Smooth muscle cell (in vitro differentiated cells): ENCODE measurements around the gene HS3ST5. TPM values are rescaled to one million over a fixed set of nuclear protein-coding genes. Genes with fewer than 3 reads are reported as not detected.

ENCODE experiments used
- DNase-seq: peaks from one replicate; lab custom pipeline; 2025; ENCODE audit not compliant: unreplicated experiment; lab: John Stamatoyannopoulos, UW
- H2AFZ ChIP-seq: fragments of 200-600 bp; sonication (generic); 2 replicates; pipeline ENCODE4 v1.6.0; 2016; ENCODE audit warnings: antibody characterized with exemption, low read depth, mild to moderate bottlenecking
- H3F3A ChIP-seq: fragments of 200-600 bp; sonication (generic); 2 replicates; pipeline ENCODE4 v1.6.0; 2017; ENCODE audit warnings: antibody characterized with exemption, low read depth
- H3K27ac ChIP-seq: fragments of 200-600 bp; sonication (generic); 2 replicates; pipeline ENCODE4 v1.5.1; 2016; ENCODE audit warnings: low read depth, mild to moderate bottlenecking
- H3K27me3 ChIP-seq: fragments of 200-600 bp; sonication (generic); 2 replicates; pipeline ENCODE4 v1.6.1; 2016; ENCODE audit warnings: low read depth, mild to moderate bottlenecking
- H3K36me3 ChIP-seq: fragments of 200-600 bp; sonication (generic); 2 replicates; pipeline ENCODE4 v1.5.1; 2016; ENCODE audit warnings: low read depth
- H3K4me1 ChIP-seq: fragments of 200-600 bp; sonication (generic); 2 replicates; pipeline ENCODE4 v1.5.1; 2016; ENCODE audit warnings: low read depth
- H3K4me2 ChIP-seq: fragments of 200-600 bp; sonication (generic); 2 replicates; pipeline ENCODE4 v1.6.0; 2016; ENCODE audit warnings: mild to moderate bottlenecking
- H3K4me3 ChIP-seq: fragments of 200-600 bp; sonication (generic); 2 replicates; pipeline ENCODE4 v1.5.1; 2016; ENCODE audit warnings: mild to moderate bottlenecking
- H3K79me2 ChIP-seq: fragments of 200-600 bp; sonication (generic); 2 replicates; pipeline ENCODE4 v1.6.0; 2016; ENCODE audit warnings: low read depth, mild to moderate bottlenecking
- H3K9ac ChIP-seq: fragments of 200-600 bp; sonication (generic); 2 replicates; pipeline ENCODE4 v1.6.0; 2016; ENCODE audit warnings: low read depth
- H3K9me3 ChIP-seq: fragments of 200-600 bp; sonication (generic); replicated peaks from 2 replicates; pipeline ENCODE4 v1.5.1; 2016; ENCODE audit warnings: low read depth
- H4K20me1 ChIP-seq: fragments of 200-600 bp; sonication (generic); 2 replicates; pipeline ENCODE4 v1.6.0; 2016; ENCODE audit warnings: low read depth
- WGBS: methylation state at CpG from one replicate; pipeline ENCODE4 v1.1.7; 2016; ENCODE audit warnings: low lambda C conversion rate; 5-methylcytosine and 5-hydroxymethylcytosine counted together
- polyA plus RNA-seq: library from polyadenylated mRNA; unstranded; fragments of >200 nt; fragmentation: Nextera tagmentation; extraction: Ambion mirVana; gene quantifications from 2 replicates; pipeline ENCODE4 v1.2.1, GENCODE V29; 2016
- total RNA-seq: library from RNA; depleted of rRNA; stranded (reverse); fragments of >200 nt; gene quantifications from 2 replicates; pipeline ENCODE4 v1.2.3, GENCODE V29; 2014
- TF ChIP-seq, protein P1 (sequence below): fragments of 200-600 bp; sonication (generic); IDR thresholded peaks from 2 replicates; pipeline ENCODE4 v1.5.1; 2017; ENCODE audit warnings: borderline replicate concordance, mild to moderate bottlenecking, antibody characterized with exemption; ENCODE audit not compliant: insufficient read depth, poor library complexity, severe bottlenecking

The HS3ST5 gene
- total and polyA plus RNA-seq, 2 experiments from 2014 or later, result 0.18 to 0.25 TPM

DNA sequence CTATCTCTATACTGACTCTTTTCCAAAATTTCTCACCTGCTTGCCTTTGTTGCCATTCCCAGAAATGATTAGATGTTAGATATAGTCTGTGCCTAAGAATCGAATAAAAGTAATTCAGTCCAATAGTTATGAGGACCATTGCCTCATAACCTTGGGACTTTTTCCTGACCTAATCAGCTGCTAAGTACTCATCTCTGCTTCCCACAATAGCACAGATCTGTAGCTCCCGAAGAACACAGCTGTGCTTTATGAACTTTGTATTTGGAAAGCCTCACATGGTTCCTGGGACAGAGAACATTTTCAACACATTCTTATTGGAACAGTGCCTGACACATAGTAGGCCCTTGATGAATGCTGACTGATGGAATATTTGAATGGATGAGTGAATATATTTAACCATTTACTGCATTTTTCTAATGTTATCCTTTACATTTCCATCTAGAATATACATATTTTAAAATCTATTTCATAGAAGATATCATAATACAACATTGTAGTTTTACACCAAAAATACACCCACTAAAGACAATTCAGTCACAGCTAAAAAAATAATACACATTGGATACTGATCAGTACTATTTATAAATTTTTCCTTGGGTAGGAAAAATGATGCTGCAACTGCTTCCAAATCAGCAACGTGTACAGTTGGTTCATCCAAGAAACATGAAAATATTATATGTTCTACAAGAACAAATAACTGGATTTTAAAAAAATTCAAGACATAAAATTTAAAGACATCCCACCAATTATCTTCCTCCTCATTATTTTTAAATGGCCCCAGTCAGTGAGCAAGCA is 53.9 kb downstream of the HS3ST5 start:
- no peak overlapping the region for H3K4me3 ChIP-seq
- TF ChIP-seq, protein P1, sequence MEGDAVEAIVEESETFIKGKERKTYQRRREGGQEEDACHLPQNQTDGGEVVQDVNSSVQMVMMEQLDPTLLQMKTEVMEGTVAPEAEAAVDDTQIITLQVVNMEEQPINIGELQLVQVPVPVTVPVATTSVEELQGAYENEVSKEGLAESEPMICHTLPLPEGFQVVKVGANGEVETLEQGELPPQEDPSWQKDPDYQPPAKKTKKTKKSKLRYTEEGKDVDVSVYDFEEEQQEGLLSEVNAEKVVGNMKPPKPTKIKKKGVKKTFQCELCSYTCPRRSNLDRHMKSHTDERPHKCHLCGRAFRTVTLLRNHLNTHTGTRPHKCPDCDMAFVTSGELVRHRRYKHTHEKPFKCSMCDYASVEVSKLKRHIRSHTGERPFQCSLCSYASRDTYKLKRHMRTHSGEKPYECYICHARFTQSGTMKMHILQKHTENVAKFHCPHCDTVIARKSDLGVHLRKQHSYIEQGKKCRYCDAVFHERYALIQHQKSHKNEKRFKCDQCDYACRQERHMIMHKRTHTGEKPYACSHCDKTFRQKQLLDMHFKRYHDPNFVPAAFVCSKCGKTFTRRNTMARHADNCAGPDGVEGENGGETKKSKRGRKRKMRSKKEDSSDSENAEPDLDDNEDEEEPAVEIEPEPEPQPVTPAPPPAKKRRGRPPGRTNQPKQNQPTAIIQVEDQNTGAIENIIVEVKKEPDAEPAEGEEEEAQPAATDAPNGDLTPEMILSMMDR, result no peak
- no peaks in the 10 kb centered on the region for H3K4me1 ChIP-seq
- no peak for DNase-seq
- 97% methylated on average over 3 of the region's 3 CpGs for WGBS
- H3K4me2 ChIP-seq, result no peak overlapping the region
- no peaks in the 10 kb centered on the region for H3F3A ChIP-seq
- no peak overlapping the region for H3K9ac ChIP-seq
- H2AFZ ChIP-seq, result no peak overlapping the region
- no peaks in the 10 kb centered on the region for H3K36me3 ChIP-seq
- no peaks in the 10 kb centered on the region for H4K20me1 ChIP-seq
- H3K79me2 ChIP-seq, result no peaks in the 10 kb centered on the region
- H3K27me3 ChIP-seq, result no peaks in the 10 kb centered on the region
- no peaks in the 10 kb centered on the region for H3K9me3 ChIP-seq
- H3K27ac ChIP-seq, result no peak overlapping the region

DNA sequence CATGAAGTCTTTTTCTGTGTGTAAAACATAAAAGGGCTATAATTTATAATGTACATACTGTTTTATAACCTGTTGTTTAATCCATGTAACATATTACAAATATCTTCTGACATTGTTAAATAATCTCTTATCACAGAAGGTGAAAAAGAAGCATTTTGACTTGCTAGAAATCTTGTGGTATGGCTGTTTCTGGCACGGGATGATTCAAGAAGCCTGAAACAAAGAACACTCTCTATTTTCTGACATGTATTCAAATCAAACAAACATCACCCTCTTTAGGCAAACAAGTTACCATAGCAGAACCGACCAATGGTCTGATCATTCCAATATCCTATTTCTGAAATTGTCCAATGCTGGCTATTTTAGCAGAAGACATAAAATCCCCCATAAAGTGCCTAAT is 55.4 kb downstream of the HS3ST5 start:
- Histone ChIP-seq H3K27ac (no peak overlapping the region), H3K4me3 (no peak overlapping the region), H3K27me3 (no peaks in the 10 kb centered on the region), H3K4me2 (no peak overlapping the region), H3K9ac (no peak overlapping the region), H3K4me1 (no peaks in the 10 kb centered on the region), H3F3A (no peaks in the 10 kb centered on the region), H3K79me2 (no peaks in the 10 kb centered on the region), H3K36me3 (no peaks in the 10 kb centered on the region), H3K9me3 (no peaks in the 10 kb centered on the region), H4K20me1 (no peaks in the 10 kb centered on the region), H2AFZ (no peak overlapping the region)
- 81% methylated on average over 2 of the region's 2 CpGs for whole genome bisulfite sequencing
- DNase-seq, result no peak
- TF ChIP-seq, protein P1, result no peak

DNA sequence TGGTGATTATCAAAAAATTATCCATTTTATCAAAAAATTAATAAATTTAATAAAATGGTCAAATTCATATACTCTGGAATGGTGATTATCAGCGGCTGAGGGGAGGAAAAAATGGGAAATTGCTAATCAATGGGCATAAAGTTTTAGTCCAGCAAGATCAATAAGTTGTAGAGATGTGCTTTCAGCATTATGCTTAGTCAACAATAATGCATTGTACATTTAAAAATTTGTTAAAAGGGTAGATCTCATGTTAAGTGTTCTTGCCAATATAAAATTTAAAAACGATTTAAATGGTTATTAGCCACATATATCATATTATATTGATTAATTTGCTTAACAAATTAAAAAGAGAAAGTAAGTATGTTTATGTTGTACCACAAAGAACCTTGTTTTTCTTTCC is 56.6 kb downstream of the HS3ST5 start:
- H3K79me2 ChIP-seq, result no peaks in the 10 kb centered on the region
- no peaks in the 10 kb centered on the region for H3K36me3 ChIP-seq
- no peak overlapping the region for H3K27ac ChIP-seq
- TF ChIP-seq, protein P1, result no peak
- H3F3A ChIP-seq, result no peaks in the 10 kb centered on the region
- no peak overlapping the region for H2AFZ ChIP-seq
- H3K9ac ChIP-seq, result no peak overlapping the region
- H3K9me3 ChIP-seq, result no peaks in the 10 kb centered on the region
- H3K4me3 ChIP-seq, result no peak overlapping the region
- no peak overlapping the region for H3K4me2 ChIP-seq
- no peak for DNase-seq
- no peaks in the 10 kb centered on the region for H3K4me1 ChIP-seq
- H4K20me1 ChIP-seq, result no peaks in the 10 kb centered on the region
- 85% methylated on average over 2 of the region's 2 CpGs for WGBS
- no peaks in the 10 kb centered on the region for H3K27me3 ChIP-seq

DNA sequence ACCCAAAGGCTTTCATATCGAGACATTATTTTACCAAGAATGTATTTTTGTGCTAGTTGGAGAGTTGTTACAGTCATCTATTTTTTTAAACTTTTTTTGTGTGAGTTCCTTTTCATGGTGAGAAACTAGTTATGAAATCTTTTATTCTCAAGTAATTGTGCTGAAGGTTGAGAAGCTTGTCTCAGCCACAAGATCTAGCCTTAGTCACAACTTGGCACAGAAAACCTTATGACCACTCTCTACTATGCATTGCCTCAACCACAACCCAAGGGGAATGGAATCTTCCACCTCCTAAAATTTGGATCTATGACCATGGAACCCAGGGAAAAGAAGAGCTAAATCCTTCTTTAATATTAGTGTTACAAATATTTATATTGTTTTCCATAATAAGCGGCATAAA is 58.5 kb downstream of the HS3ST5 start:
- no peak overlapping the region for H3K4me3 ChIP-seq
- H3K9ac ChIP-seq, result no peak overlapping the region
- H2AFZ ChIP-seq, result no peak overlapping the region
- no peak for DNase-seq
- H3K79me2 ChIP-seq, result no peaks in the 10 kb centered on the region
- 98% methylated on average over 2 of the region's 2 CpGs for WGBS
- H4K20me1 ChIP-seq, result no peaks in the 10 kb centered on the region
- no peak overlapping the region for H3K4me2 ChIP-seq
- no peaks in the 10 kb centered on the region for H3K9me3 ChIP-seq
- no peaks in the 10 kb centered on the region for H3K27me3 ChIP-seq
- H3K36me3 ChIP-seq, result no peaks in the 10 kb centered on the region
- TF ChIP-seq, protein P1, result no peak
- no peak overlapping the region for H3K27ac ChIP-seq
- H3F3A ChIP-seq, result no peaks in the 10 kb centered on the region
- H3K4me1 ChIP-seq, result no peaks in the 10 kb centered on the region
